IMR-90 (cell line): Measurements from ENCODE around the gene OR2W3. TPM values are rescaled to one million over a fixed set of nuclear protein-coding genes. Genes with fewer than 3 reads are reported as not detected.
A peak's percentile ranks its signal among the peaks of the same experiment; 100 is the strongest.

Experiments used
- ATAC-seq: fragments of 200-7000 bp; cut with Tn5 transposase; 2 replicates; pipeline ENCODE4 v1.9.1; 2020; ENCODE audit warnings: low read depth, mild to moderate bottlenecking, moderate library complexity
- BruUV-seq: library from RNA; stranded (reverse); fragments of 400-500 nt; replicated peaks from 2 replicates; lab custom pipeline; 2021; lab: Mats Ljungman, UMichigan
- CTCF ChIA-PET: fragments of 300-600 bp; formaldehyde crosslinking; extraction: SDS; loops from one replicate; lab custom pipeline; 2021; ENCODE audit warnings: antibody characterized with exemption; lab: Yijun Ruan, JAX
- POLR2A ChIA-PET: fragments of 300-600 bp; sonication (Branson Sonifier 250); formaldehyde crosslinking; loops from one replicate; lab custom pipeline; 2022; ENCODE audit warnings: antibody characterized with exemption; ENCODE audit not compliant: unreplicated experiment; lab: Charles Lee
- DNase-seq: peaks from one replicate; pipeline ENCODE4 v3.0.0; 2013
- H2AFZ ChIP-seq: replicated peaks from 2 replicates; pipeline ENCODE3; 2013; ENCODE audit warnings: low read length, mild to moderate bottlenecking; ENCODE audit not compliant: poor library complexity
- H2AK5ac ChIP-seq: 2 replicates; pipeline ENCODE4 v1.6.1; 2013; ENCODE audit warnings: low read depth, low read length, inconsistent platforms
- H2AK9ac ChIP-seq: replicated peaks from 2 replicates; pipeline ENCODE3; 2013; ENCODE audit warnings: mild to moderate bottlenecking, low read depth, low read length, moderate library complexity; ENCODE audit not compliant: poor library complexity
- H2BK120ac ChIP-seq: 2 replicates; pipeline ENCODE4 v1.6.1; 2013; ENCODE audit warnings: low read depth, low read length, inconsistent platforms
- H2BK15ac ChIP-seq: 3 replicates; pipeline ENCODE4 v1.6.1; 2013; ENCODE audit warnings: low read depth, low read length, inconsistent platforms
- H2BK20ac ChIP-seq: 2 replicates; pipeline ENCODE4 v1.6.1; 2013; ENCODE audit warnings: low read depth, mild to moderate bottlenecking, inconsistent platforms, low read length, moderate library complexity
- H2BK5ac ChIP-seq: 2 replicates; pipeline ENCODE4 v1.6.1; 2013; ENCODE audit warnings: mild to moderate bottlenecking, low read depth, low read length, inconsistent platforms; ENCODE audit not compliant: poor library complexity, severe bottlenecking
- H3K14ac ChIP-seq: replicated peaks from 2 replicates; pipeline ENCODE4 v1.6.1; 2013; ENCODE audit warnings: low read depth, low read length, inconsistent platforms
- H3K18ac ChIP-seq: 2 replicates; pipeline ENCODE4 v1.6.1; 2013; ENCODE audit warnings: low read depth, low read length, control low read depth
- H3K23ac ChIP-seq: 2 replicates; pipeline ENCODE4 v1.6.1; 2013; ENCODE audit warnings: low read depth, low read length, inconsistent platforms
- H3K27ac ChIP-seq: 2 replicates; pipeline ENCODE4 v1.5.1; 2013; ENCODE audit warnings: mild to moderate bottlenecking, control low read depth, low read length; ENCODE audit not compliant: insufficient read depth
- H3K27me3 ChIP-seq: 2 replicates; pipeline ENCODE4 v1.6.1; 2013; ENCODE audit warnings: low read length; ENCODE audit not compliant: control insufficient read depth, insufficient read depth
- H3K36me3 ChIP-seq: 2 replicates; pipeline ENCODE4 v1.6.1; 2013; ENCODE audit warnings: low read length, mixed read lengths; ENCODE audit not compliant: control insufficient read depth, insufficient read depth
- H3K4ac ChIP-seq: 2 replicates; pipeline ENCODE4 v1.6.1; 2013; ENCODE audit warnings: low read depth, low read length, inconsistent platforms
- H3K4me1 ChIP-seq: 2 replicates; pipeline ENCODE4 v1.6.1; 2013; ENCODE audit warnings: low read length, mixed read lengths; ENCODE audit not compliant: control insufficient read depth, insufficient read depth
- H3K4me2 ChIP-seq: 2 replicates; pipeline ENCODE4 v1.6.1; 2013; ENCODE audit warnings: low read depth, mild to moderate bottlenecking, control low read depth, low read length, moderate library complexity
- H3K4me3 ChIP-seq: 2 replicates; pipeline ENCODE4 v1.5.1; 2013; ENCODE audit warnings: low read depth, mild to moderate bottlenecking, control low read depth, low read length, moderate library complexity; ENCODE audit not compliant: insufficient read depth
- H3K56ac ChIP-seq: 2 replicates; pipeline ENCODE4 v1.6.1; 2013; ENCODE audit warnings: low read length, inconsistent platforms; ENCODE audit not compliant: insufficient read depth; ENCODE audit errors: extremely low read depth
- H3K79me1 ChIP-seq, 2 experiments: 2 replicates each; pipeline ENCODE4 v1.6.1; 2013; ENCODE audit warnings: low read length in 2 of 2, inconsistent platforms in 1 of 2, low read depth in 1 of 2
- H3K9ac ChIP-seq: 2 replicates; pipeline ENCODE4 v1.6.1; 2013; ENCODE audit warnings: low read depth, low read length, control low read depth
- H3K9me1 ChIP-seq: 2 replicates; pipeline ENCODE4 v1.6.1; 2013; ENCODE audit warnings: low read length, inconsistent platforms; ENCODE audit not compliant: insufficient read depth
- H3K9me3 ChIP-seq: 2 replicates; pipeline ENCODE4 v1.6.1; 2013; ENCODE audit warnings: low read length; ENCODE audit not compliant: control insufficient read depth, insufficient read depth
- H4K20me1 ChIP-seq: 2 replicates; pipeline ENCODE4 v1.6.1; 2013; ENCODE audit warnings: low read length, inconsistent platforms; ENCODE audit not compliant: insufficient read depth
- H4K5ac ChIP-seq: 2 replicates; pipeline ENCODE4 v1.6.1; 2013; ENCODE audit warnings: mild to moderate bottlenecking, low read depth, low read length, control low read depth
- H4K8ac ChIP-seq, 2 experiments: 2 replicates each; pipeline ENCODE4 v1.6.1; 2013; ENCODE audit warnings: low read depth in 2 of 2, low read length in 2 of 2, control low read depth in 1 of 2, inconsistent platforms in 1 of 2
- H4K91ac ChIP-seq: 2 replicates; pipeline ENCODE4 v1.6.1; 2013; ENCODE audit warnings: low read depth, low read length, inconsistent platforms; ENCODE audit not compliant: insufficient read depth
- BHLHE40 ChIP-seq: fragments of 150-350 bp; IDR thresholded peaks from 2 replicates; pipeline ENCODE4 v1.6.1; 2016; ENCODE audit warnings: mild to moderate bottlenecking, low read depth, low read length
- CHD1 ChIP-seq: IDR thresholded peaks from 2 replicates; pipeline ENCODE4 v1.6.1; 2012; ENCODE audit warnings: low read depth, low read length, improper control_type of control experiment
- ELK1 ChIP-seq: fragments of 150-350 bp; IDR thresholded peaks from 2 replicates; pipeline ENCODE4 v1.6.1; 2016; ENCODE audit warnings: low read depth, mild to moderate bottlenecking, low read length, moderate library complexity, borderline replicate concordance
- FOS ChIP-seq: fragments of 150-350 bp; IDR thresholded peaks from 2 replicates; pipeline ENCODE4 v1.6.1; 2016; ENCODE audit warnings: low read depth, low read length
- MAFK ChIP-seq: IDR thresholded peaks from 2 replicates; pipeline ENCODE4 v1.6.1; 2012; ENCODE audit warnings: low read depth, low read length, improper control_type of control experiment
- MAZ ChIP-seq: IDR thresholded peaks from 2 replicates; pipeline ENCODE4 v1.6.1; 2012; ENCODE audit warnings: low read depth, mild to moderate bottlenecking, low read length, improper control_type of control experiment, moderate library complexity, borderline replicate concordance
- MXI1 ChIP-seq: IDR thresholded peaks from 2 replicates; pipeline ENCODE4 v1.6.1; 2012; ENCODE audit warnings: low read depth, mild to moderate bottlenecking, low read length, moderate library complexity, borderline replicate concordance
- NFE2L2 ChIP-seq: fragments of 150-350 bp; IDR thresholded peaks from 2 replicates; pipeline ENCODE4 v1.6.1; 2016; ENCODE audit warnings: low read depth, mild to moderate bottlenecking, low read length
- POLR2A ChIP-seq: IDR thresholded peaks from 2 replicates; pipeline ENCODE4 v1.6.1; 2012; ENCODE audit warnings: mild to moderate bottlenecking, low read depth, low read length
- RCOR1 ChIP-seq: IDR thresholded peaks from 2 replicates; pipeline ENCODE4 v1.6.1; 2012; ENCODE audit warnings: mild to moderate bottlenecking, low read length, improper control_type of control experiment; ENCODE audit not compliant: insufficient replicate concordance
- RFX5 ChIP-seq: IDR thresholded peaks from 2 replicates; pipeline ENCODE4 v1.8.0; 2012; ENCODE audit warnings: low read depth, mild to moderate bottlenecking, low read length, moderate library complexity
- SMC3 ChIP-seq: fragments of 150-350 bp; IDR thresholded peaks from 2 replicates; pipeline ENCODE4 v1.6.1; 2016; ENCODE audit warnings: low read depth, mild to moderate bottlenecking, antibody characterized with exemption, low read length, moderate library complexity
- WGBS, 2 experiments: methylation state at CpG; one replicate each; pipeline versions ENCODE4 v1.1.5 to v1.1.7; 2013; ENCODE audit warnings: missing lambda C conversion rate in 2 of 2; ENCODE audit not compliant: insufficient read length in 1 of 2; ENCODE audit errors: extremely low coverage in 2 of 2; 5-methylcytosine and 5-hydroxymethylcytosine counted together
- dilution Hi-C: fragments of 300-500 bp; cut with HindIII; formaldehyde crosslinking; loops from one replicate; pipeline ENCODE4 v1.14.3; 2018; ENCODE audit warnings: low sequenced_read_pairs; ENCODE audit not compliant: unreplicated experiment
- in situ Hi-C: fragments of 300-500 bp; cut with MboI; formaldehyde crosslinking; loops from 3 replicates; pipeline ENCODE4 v1.14.3; 2019; ENCODE audit warnings: low sequenced_read_pairs, inconsistent platforms, mixed read lengths
- intact Hi-C: fragments of 100-400 bp; cut with micrococcal nuclease; formaldehyde crosslinking; loops from 2 replicates; pipeline ENCODE4 v1.10.0; 2022
- polyA plus RNA-seq, 3 experiments: library from polyadenylated mRNA; depleted of rRNA; stranded (reverse); fragments of >200 nt; gene quantifications; 2 replicates each; pipeline ENCODE4 v1.2.3, GENCODE V29; 2012; ENCODE audit warnings: low replicate concordance in 1 of 3
- total RNA-seq: library from RNA; depleted of rRNA; stranded (reverse); fragments of >200 nt; gene quantifications from 2 replicates; pipeline ENCODE4 v1.2.3, GENCODE V29; 2012
- TF ChIP-seq, protein P1 (sequence below): conservative IDR thresholded peaks from 2 replicates; pipeline ENCODE4 v1.5.1; 2012; ENCODE audit warnings: mild to moderate bottlenecking, low read depth, low read length, improper control_type of control experiment
- TF ChIP-seq, protein P2 (sequence below): fragments of 150-350 bp; IDR thresholded peaks from 2 replicates; pipeline ENCODE4 v1.6.1; 2017; ENCODE audit warnings: mild to moderate bottlenecking, antibody characterized with exemption, low read length, low read depth

The OR2W3 gene
- total and polyA plus RNA-seq, 2 of the 4 experiments (the other 2 are of a cell fraction): 0.54 to 0.63 TPM

GRCh38 chr1:247857985-247858619 is 37.3 kb upstream of the OR2W3 start:
- H3K9ac ChIP-seq: no peak overlapping the region

More at GRCh38 chr1:247857985-247858619, 37.3 kb upstream of the OR2W3 start:
- POLR2A ChIA-PET: no interaction called here
- Histone ChIP-seq H3K79me1 (no peaks in the 10 kb centered on the region), H2AFZ (peak overlapping the region; percentile 63), H4K20me1 (no peaks in the 10 kb centered on the region), H4K91ac (no peak overlapping the region), H3K9me1 (no peaks in the 10 kb centered on the region), H2BK20ac (no peak overlapping the region), H3K56ac (no peak overlapping the region), H4K5ac (no peak overlapping the region; the same call in 1 of the 2 replicates), H2BK5ac (no peak overlapping the region), H3K4me2 (peak overlapping the region; percentile 65; the same call in 1 of the 2 replicates), H3K36me3 (no peaks in the 10 kb centered on the region), H3K4me3 (peak overlapping the region; percentile 86; the same call in 1 of the 2 replicates), H2BK15ac (no peak overlapping the region), H2AK5ac (no peak overlapping the region), H3K14ac (no peak overlapping the region), H3K27me3 (no peaks in the 10 kb centered on the region), H3K18ac (peak overlapping the region; percentile 27; the same call in 1 of the 2 replicates), H2AK9ac (no peak overlapping the region), H3K23ac (no peak overlapping the region), H3K9me3 (peaks cover 26% of the 10 kb centered on the region), H3K4me1 (no peaks in the 10 kb centered on the region), H4K8ac (no peak overlapping the region; a peak in 1 of 4 replicates), H2BK120ac (no peak overlapping the region), H3K27ac (no peak overlapping the region), H3K4ac (no peak overlapping the region)
- intact Hi-C loops (no loop called here), dilution Hi-C loops (no loop called here), in situ Hi-C loops (no loop called here)
- TF ChIP-seq MXI1: no peak
- TF ChIP-seq, protein P1, sequence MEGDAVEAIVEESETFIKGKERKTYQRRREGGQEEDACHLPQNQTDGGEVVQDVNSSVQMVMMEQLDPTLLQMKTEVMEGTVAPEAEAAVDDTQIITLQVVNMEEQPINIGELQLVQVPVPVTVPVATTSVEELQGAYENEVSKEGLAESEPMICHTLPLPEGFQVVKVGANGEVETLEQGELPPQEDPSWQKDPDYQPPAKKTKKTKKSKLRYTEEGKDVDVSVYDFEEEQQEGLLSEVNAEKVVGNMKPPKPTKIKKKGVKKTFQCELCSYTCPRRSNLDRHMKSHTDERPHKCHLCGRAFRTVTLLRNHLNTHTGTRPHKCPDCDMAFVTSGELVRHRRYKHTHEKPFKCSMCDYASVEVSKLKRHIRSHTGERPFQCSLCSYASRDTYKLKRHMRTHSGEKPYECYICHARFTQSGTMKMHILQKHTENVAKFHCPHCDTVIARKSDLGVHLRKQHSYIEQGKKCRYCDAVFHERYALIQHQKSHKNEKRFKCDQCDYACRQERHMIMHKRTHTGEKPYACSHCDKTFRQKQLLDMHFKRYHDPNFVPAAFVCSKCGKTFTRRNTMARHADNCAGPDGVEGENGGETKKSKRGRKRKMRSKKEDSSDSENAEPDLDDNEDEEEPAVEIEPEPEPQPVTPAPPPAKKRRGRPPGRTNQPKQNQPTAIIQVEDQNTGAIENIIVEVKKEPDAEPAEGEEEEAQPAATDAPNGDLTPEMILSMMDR: no peak
- TF ChIP-seq MAFK: no peak
- no peak for TF ChIP-seq BHLHE40
- TF ChIP-seq RFX5: no peak
- TF ChIP-seq FOS: no peak
- TF ChIP-seq, protein P2, sequence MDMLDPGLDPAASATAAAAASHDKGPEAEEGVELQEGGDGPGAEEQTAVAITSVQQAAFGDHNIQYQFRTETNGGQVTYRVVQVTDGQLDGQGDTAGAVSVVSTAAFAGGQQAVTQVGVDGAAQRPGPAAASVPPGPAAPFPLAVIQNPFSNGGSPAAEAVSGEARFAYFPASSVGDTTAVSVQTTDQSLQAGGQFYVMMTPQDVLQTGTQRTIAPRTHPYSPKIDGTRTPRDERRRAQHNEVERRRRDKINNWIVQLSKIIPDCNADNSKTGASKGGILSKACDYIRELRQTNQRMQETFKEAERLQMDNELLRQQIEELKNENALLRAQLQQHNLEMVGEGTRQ: no peak
- TF ChIP-seq ELK1: no peak
- no peak for TF ChIP-seq SMC3
- no peak for TF ChIP-seq MAZ
- no peak for TF ChIP-seq NFE2L2
- no peak for TF ChIP-seq CHD1
- no peak for TF ChIP-seq POLR2A
- TF ChIP-seq RCOR1: no peak
- BruUV-seq: no TSS peak
- WGBS, 2 experiments: 15% methylated on average over 6 of the region's 15 CpGs; no CpG with 5 or more reads in 1 of the 2 experiments
- ATAC-seq (no peak), DNase-seq (no peak)
- CTCF ChIA-PET: no interaction called here
